Measurements from ENCODE around the gene ANK2. TPM values are rescaled to one million over a fixed set of nuclear protein-coding genes. Genes with fewer than 3 reads are reported as not detected.

Gene ANK2
- total and polyA plus RNA-seq, 2 experiments from 2014 or later: 7.7 to 40.4 TPM

DNA sequence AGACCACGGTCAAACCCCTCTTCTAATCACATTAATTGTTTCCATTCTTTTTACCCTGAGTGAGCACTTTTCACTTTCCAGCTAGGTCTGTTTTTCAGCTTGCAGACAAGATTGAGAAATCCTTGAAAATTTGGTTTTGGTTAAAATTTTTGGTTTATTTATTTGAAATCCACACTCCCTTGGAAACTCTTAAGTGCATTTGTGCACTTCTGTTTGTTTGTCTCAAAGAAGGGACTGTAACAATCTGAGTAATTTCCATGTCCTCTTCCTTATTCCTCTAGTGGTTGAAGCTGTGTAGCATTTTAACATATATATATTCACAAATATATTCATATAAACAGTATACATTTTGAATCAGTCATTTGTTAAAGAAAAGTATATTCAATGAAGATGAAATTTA, 333.3 kb downstream of the ANK2 start:
- no peak for DNase-seq (ENCODE audit: low spot score)
- no peaks in the 10 kb centered on the region for H3K9me3 Mint-ChIP-seq

More for the DNA sequence above, 333.3 kb downstream of the ANK2 start:
- H3K36me3 Mint-ChIP-seq (ENCODE audit: low read depth): peaks cover 19% of the 10 kb centered on the region; the same call in 2 of the 3 replicates
- Histone ChIP-seq H2AFZ (no peak overlapping the region), H3K27me3 (ENCODE audit: insufficient read depth) (no peaks in the 10 kb centered on the region), H3K4me2 (no peak overlapping the region), H3F3A (replicated peaks; ENCODE audit: low read depth) (no peaks in the 10 kb centered on the region), H3K9me2 (ENCODE audit: insufficient read depth) (no peaks in the 10 kb centered on the region), H3K79me2 (replicated peaks; ENCODE audit: insufficient read depth) (no peaks in the 10 kb centered on the region), H3K4me1 (ENCODE audit: insufficient read depth) (no peaks in the 10 kb centered on the region), H3K36me3 (ENCODE audit: insufficient read depth) (no peaks in the 10 kb centered on the region), H4K20me1 (replicated peaks; ENCODE audit: insufficient read depth) (no peaks in the 10 kb centered on the region), H3K4me3 (no peak overlapping the region), H3K27ac (ENCODE audit: low read depth) (no peak overlapping the region)
- H3K27ac Mint-ChIP-seq: no peak overlapping the region
- no peaks in the 10 kb centered on the region for H3K4me1 Mint-ChIP-seq
- H3K27me3 Mint-ChIP-seq (ENCODE audit: insufficient read depth, low read depth, poor library complexity): no peaks in the 10 kb centered on the region
- TF ChIP-seq, protein P1, sequence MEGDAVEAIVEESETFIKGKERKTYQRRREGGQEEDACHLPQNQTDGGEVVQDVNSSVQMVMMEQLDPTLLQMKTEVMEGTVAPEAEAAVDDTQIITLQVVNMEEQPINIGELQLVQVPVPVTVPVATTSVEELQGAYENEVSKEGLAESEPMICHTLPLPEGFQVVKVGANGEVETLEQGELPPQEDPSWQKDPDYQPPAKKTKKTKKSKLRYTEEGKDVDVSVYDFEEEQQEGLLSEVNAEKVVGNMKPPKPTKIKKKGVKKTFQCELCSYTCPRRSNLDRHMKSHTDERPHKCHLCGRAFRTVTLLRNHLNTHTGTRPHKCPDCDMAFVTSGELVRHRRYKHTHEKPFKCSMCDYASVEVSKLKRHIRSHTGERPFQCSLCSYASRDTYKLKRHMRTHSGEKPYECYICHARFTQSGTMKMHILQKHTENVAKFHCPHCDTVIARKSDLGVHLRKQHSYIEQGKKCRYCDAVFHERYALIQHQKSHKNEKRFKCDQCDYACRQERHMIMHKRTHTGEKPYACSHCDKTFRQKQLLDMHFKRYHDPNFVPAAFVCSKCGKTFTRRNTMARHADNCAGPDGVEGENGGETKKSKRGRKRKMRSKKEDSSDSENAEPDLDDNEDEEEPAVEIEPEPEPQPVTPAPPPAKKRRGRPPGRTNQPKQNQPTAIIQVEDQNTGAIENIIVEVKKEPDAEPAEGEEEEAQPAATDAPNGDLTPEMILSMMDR (conservative IDR thresholded peaks at IDR 0.05; ENCODE audit: low read depth in 2 of 2): no peak
- TF ChIP-seq CREB1 (CRISPR knock-in tag; IDR thresholded peaks at IDR 0.05; ENCODE audit: low read depth): no peak
- TF ChIP-seq EZH2phosphoT487 (IDR thresholded peaks at IDR 0.05; ENCODE audit: unreplicated experiment): no peak
- TF ChIP-seq, protein P2, sequence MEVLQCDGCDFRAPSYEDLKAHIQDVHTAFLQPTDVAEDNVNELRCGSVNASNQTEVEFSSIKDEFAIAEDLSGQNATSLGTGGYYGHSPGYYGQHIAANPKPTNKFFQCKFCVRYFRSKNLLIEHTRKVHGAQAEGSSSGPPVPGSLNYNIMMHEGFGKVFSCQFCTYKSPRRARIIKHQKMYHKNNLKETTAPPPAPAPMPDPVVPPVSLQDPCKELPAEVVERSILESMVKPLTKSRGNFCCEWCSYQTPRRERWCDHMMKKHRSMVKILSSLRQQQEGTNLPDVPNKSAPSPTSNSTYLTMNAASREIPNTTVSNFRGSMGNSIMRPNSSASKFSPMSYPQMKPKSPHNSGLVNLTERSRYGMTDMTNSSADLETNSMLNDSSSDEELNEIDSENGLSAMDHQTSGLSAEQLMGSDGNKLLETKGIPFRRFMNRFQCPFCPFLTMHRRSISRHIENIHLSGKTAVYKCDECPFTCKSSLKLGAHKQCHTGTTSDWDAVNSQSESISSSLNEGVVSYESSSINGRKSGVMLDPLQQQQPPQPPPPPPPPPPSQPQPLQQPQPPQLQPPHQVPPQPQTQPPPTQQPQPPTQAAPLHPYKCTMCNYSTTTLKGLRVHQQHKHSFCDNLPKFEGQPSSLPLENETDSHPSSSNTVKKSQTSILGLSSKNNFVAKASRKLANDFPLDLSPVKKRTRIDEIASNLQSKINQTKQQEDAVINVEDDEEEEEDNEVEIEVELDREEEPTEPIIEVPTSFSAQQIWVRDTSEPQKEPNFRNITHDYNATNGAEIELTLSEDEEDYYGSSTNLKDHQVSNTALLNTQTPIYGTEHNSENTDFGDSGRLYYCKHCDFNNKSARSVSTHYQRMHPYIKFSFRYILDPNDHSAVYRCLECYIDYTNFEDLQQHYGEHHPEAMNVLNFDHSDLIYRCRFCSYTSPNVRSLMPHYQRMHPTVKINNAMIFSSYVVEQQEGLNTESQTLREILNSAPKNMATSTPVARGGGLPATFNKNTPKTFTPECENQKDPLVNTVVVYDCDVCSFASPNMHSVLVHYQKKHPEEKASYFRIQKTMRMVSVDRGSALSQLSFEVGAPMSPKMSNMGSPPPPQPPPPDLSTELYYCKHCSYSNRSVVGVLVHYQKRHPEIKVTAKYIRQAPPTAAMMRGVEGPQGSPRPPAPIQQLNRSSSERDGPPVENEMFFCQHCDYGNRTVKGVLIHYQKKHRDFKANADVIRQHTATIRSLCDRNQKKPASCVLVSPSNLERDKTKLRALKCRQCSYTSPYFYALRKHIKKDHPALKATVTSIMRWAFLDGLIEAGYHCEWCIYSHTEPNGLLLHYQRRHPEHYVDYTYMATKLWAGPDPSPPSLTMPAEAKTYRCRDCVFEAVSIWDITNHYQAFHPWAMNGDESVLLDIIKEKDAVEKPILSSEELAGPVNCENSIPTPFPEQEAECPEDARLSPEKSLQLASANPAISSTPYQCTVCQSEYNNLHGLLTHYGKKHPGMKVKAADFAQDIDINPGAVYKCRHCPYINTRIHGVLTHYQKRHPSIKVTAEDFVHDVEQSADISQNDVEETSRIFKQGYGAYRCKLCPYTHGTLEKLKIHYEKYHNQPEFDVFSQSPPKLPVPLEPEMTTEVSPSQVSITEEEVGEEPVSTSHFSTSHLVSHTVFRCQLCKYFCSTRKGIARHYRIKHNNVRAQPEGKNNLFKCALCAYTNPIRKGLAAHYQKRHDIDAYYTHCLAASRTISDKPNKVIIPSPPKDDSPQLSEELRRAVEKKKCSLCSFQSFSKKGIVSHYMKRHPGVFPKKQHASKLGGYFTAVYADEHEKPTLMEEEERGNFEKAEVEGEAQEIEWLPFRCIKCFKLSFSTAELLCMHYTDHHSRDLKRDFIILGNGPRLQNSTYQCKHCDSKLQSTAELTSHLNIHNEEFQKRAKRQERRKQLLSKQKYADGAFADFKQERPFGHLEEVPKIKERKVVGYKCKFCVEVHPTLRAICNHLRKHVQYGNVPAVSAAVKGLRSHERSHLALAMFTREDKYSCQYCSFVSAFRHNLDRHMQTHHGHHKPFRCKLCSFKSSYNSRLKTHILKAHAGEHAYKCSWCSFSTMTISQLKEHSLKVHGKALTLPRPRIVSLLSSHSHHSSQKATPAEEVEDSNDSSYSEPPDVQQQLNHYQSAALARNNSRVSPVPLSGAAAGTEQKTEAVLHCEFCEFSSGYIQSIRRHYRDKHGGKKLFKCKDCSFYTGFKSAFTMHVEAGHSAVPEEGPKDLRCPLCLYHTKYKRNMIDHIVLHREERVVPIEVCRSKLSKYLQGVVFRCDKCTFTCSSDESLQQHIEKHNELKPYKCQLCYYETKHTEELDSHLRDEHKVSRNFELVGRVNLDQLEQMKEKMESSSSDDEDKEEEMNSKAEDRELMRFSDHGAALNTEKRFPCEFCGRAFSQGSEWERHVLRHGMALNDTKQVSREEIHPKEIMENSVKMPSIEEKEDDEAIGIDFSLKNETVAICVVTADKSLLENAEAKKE (CRISPR knock-in tag; IDR thresholded peaks at IDR 0.05): no peak
- TF ChIP-seq, protein P3, sequence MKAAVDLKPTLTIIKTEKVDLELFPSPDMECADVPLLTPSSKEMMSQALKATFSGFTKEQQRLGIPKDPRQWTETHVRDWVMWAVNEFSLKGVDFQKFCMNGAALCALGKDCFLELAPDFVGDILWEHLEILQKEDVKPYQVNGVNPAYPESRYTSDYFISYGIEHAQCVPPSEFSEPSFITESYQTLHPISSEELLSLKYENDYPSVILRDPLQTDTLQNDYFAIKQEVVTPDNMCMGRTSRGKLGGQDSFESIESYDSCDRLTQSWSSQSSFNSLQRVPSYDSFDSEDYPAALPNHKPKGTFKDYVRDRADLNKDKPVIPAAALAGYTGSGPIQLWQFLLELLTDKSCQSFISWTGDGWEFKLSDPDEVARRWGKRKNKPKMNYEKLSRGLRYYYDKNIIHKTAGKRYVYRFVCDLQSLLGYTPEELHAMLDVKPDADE (IDR thresholded peaks at IDR 0.05): no peak
- TF ChIP-seq, protein P4, sequence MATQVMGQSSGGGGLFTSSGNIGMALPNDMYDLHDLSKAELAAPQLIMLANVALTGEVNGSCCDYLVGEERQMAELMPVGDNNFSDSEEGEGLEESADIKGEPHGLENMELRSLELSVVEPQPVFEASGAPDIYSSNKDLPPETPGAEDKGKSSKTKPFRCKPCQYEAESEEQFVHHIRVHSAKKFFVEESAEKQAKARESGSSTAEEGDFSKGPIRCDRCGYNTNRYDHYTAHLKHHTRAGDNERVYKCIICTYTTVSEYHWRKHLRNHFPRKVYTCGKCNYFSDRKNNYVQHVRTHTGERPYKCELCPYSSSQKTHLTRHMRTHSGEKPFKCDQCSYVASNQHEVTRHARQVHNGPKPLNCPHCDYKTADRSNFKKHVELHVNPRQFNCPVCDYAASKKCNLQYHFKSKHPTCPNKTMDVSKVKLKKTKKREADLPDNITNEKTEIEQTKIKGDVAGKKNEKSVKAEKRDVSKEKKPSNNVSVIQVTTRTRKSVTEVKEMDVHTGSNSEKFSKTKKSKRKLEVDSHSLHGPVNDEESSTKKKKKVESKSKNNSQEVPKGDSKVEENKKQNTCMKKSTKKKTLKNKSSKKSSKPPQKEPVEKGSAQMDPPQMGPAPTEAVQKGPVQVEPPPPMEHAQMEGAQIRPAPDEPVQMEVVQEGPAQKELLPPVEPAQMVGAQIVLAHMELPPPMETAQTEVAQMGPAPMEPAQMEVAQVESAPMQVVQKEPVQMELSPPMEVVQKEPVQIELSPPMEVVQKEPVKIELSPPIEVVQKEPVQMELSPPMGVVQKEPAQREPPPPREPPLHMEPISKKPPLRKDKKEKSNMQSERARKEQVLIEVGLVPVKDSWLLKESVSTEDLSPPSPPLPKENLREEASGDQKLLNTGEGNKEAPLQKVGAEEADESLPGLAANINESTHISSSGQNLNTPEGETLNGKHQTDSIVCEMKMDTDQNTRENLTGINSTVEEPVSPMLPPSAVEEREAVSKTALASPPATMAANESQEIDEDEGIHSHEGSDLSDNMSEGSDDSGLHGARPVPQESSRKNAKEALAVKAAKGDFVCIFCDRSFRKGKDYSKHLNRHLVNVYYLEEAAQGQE (IDR thresholded peaks at IDR 0.05; ENCODE audit: unreplicated experiment): no peak
- TF ChIP-seq NANOG (IDR thresholded peaks at IDR 0.05; ENCODE audit: borderline replicate concordance): no peak
- no peak for TF ChIP-seq ZNF331 (CRISPR knock-in tag; IDR thresholded peaks at IDR 0.05; ENCODE audit: low read depth)
- TF ChIP-seq ZNF114 (CRISPR knock-in tag; IDR thresholded peaks at IDR 0.05): no peak
- H3K4me3 Mint-ChIP-seq: no peak overlapping the region
- ATAC-seq: no peak
